SK-N-MC (cell line): Measurements from ENCODE around the gene ARHGAP24.
"Not testable (repeated sequence)": the region's sequence is repeated elsewhere in the genome, so short reads cannot be mapped to it uniquely, and the experiment has no call there.

Experiments
- DNase-seq: peaks from one replicate; pipeline ENCODE4 v3.0.0-alpha.2; 2011; ENCODE audit warnings: low read depth, low spot score
- H3K27ac ChIP-seq: fragments of 200-600 bp; sonication (generic); 2 replicates; pipeline ENCODE4 v1.5.1; 2016; ENCODE audit warnings: mixed run types
- H3K36me3 ChIP-seq: fragments of 200-600 bp; sonication (generic); 2 replicates; pipeline ENCODE4 v1.6.1; 2017; ENCODE audit warnings: antibody characterized with exemption, low read length, mixed read lengths; ENCODE audit not compliant: insufficient read depth
- H3K4me3 ChIP-seq: fragments of 200-600 bp; sonication (generic); 2 replicates; pipeline ENCODE4 v1.5.1; 2016
- H3K9ac ChIP-seq: fragments of 200-600 bp; sonication (generic); 2 replicates; pipeline ENCODE4 v1.8.0; 2017; ENCODE audit warnings: mixed run types, mixed read lengths; ENCODE audit not compliant: insufficient read length
- H3K9me3 ChIP-seq: fragments of 200-600 bp; sonication (generic); 2 replicates; pipeline ENCODE4 v1.6.1; 2017; ENCODE audit warnings: low read depth, mild to moderate bottlenecking, antibody characterized with exemption, low read length, moderate library complexity, mixed read lengths
- EZH2 ChIP-seq: fragments of 200-600 bp; sonication (generic); IDR thresholded peaks from one replicate; pipeline ENCODE4 v1.6.1; 2017; ENCODE audit warnings: antibody characterized with exemption
- FOXP2 ChIP-seq: optimal IDR thresholded peaks from 2 replicates; pipeline ENCODE3; 2011; ENCODE audit warnings: mild to moderate bottlenecking, moderate library complexity; ENCODE audit not compliant: insufficient read depth; ENCODE audit errors: extremely low read length, control extremely low read depth
- POLR2AphosphoS5 ChIP-seq: IDR thresholded peaks from 2 replicates; pipeline ENCODE4 v1.6.1; 2012; ENCODE audit warnings: mild to moderate bottlenecking, low read depth, low read length, borderline replicate concordance

The ARHGAP24 gene

GRCh38 chr4:85842540-85842939 is 367.6 kb downstream of the ARHGAP24 start:
- no peaks in the 10 kb centered on the region for H3K9me3 ChIP-seq
- no peak overlapping the region for H3K9ac ChIP-seq
- no peak overlapping the region for H3K27ac ChIP-seq
- DNase-seq, result no peak
- TF ChIP-seq EZH2, result no peak
- TF ChIP-seq FOXP2, result no peak
- TF ChIP-seq POLR2AphosphoS5, result no peak
- no peaks in the 10 kb centered on the region for H3K36me3 ChIP-seq
- no peak overlapping the region for H3K4me3 ChIP-seq

GRCh38 chr4:85853740-85854139 is 378.8 kb downstream of the ARHGAP24 start:
- not testable (repeated sequence) for DNase-seq, H3K4me3 ChIP-seq, H3K36me3 ChIP-seq, H3K9ac ChIP-seq, H3K9me3 ChIP-seq, H3K27ac ChIP-seq

DNA sequence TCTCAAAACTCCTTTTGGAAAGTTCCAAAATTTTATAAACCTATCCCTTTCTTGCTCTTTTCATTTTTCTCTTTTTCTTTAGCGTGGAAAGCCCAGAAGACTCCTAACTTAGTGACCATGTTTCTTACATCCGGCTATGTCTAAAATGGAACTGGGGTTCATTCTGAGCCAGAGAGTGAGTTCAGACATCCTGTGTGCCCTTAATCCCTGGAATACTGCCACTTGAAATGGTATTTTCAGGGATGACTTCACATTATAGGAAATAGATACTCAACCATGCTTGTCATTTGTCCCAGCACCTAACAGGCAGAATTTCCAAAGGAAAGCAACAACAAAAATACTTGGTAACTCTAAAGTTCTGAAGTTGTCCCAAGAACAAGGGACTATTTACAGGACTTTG is 379.6 kb downstream of the ARHGAP24 start:
- Histone ChIP-seq H3K4me3 (no peak overlapping the region), H3K9ac (no peak overlapping the region), H3K36me3 (no peaks in the 10 kb centered on the region), H3K27ac (no peak overlapping the region), H3K9me3 (no peaks in the 10 kb centered on the region)
- DNase-seq, result no peak
- TF ChIP-seq EZH2 (no peak), POLR2AphosphoS5 (no peak), FOXP2 (no peak)

GRCh38 chr4:85860066-85860740 is 385.3 kb downstream of the ARHGAP24 start:
- no peak for DNase-seq
- Histone ChIP-seq H3K4me3 (no peak overlapping the region), H3K9me3 (no peaks in the 10 kb centered on the region), H3K36me3 (no peaks in the 10 kb centered on the region), H3K27ac (no peak overlapping the region), H3K9ac (no peak overlapping the region)
- TF ChIP-seq FOXP2, result no peak
- no peak for TF ChIP-seq EZH2

GRCh38 chr4:85861064-85861765 is 386.3 kb downstream of the ARHGAP24 start:
- DNase-seq, result no peak
- Histone ChIP-seq H3K9ac (no peak overlapping the region), H3K27ac (no peak overlapping the region), H3K36me3 (no peaks in the 10 kb centered on the region), H3K4me3 (no peak overlapping the region), H3K9me3 (no peaks in the 10 kb centered on the region)
- TF ChIP-seq EZH2 (no peak), POLR2AphosphoS5 (no peak), FOXP2 (no peak)

DNA sequence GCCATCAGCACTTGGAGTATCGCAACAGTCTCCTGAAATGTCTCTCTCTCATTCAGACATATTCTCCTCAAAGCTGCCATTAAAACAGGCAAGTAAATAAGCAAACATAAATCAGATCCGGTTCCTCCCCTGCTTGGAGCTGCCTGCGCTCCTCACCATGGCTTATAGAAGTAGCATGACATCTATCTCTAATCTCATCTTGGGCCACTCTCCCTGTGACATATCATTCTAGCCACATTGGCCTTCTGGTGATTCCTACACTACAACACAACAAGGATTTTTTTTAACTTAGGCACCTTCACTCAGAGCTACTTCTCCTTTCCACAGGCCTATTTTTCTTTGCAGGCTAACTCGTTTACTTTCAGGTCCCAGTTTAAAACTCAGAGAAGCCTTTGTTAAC is 387.9 kb downstream of the ARHGAP24 start:
- no peak for DNase-seq
- Histone ChIP-seq H3K36me3 (no peaks in the 10 kb centered on the region), H3K4me3 (no peak overlapping the region), H3K27ac (no peak overlapping the region), H3K9ac (no peak overlapping the region), H3K9me3 (no peaks in the 10 kb centered on the region)
- TF ChIP-seq EZH2 (no peak), FOXP2 (no peak), POLR2AphosphoS5 (no peak)

DNA sequence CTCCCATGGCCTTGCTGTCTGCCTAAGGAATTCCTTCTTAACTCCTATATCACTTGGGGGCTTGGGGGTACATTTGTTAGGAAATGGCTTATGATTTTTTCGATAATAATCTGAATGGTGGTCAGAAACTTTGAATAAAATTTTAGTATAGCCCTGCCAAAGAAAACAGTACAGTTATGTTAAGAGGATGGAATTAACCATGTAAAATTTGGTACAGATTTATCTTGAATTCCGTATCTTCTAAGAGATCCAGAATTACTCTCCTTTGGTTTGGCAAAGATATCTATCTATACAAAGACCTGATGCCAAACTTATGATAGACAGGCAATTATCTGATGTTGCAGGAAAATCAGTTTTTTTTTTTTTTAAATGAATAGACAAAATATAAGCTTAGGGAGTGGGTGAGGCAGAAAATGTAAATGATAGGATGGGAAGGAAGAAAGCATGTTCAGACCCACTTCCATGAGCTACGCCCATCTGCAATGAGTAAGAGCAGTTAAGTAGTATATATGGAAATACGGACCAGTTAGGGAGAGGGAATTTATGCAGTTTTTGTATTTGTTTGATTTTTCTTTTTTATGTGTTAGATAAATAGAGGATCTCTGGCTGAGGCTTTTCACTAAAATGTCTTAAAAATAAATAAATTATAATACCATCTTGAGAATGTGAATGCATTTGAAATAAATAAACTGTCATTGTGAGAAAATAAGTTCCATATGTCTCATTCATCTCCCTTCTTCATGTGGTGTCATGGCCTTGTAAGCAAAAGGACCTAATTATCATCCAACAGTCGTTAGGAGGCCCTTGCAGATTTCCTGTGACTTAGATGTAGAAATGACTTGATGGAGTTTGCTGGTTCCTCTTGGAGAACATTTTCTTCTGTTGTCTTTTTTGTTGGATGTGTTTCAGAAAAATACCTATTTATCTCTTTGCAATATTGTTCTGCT is 389.6 kb downstream of the ARHGAP24 start:
- no peak for DNase-seq
- H3K27ac ChIP-seq, result no peak overlapping the region
- TF ChIP-seq FOXP2, result no peak
- no peak for TF ChIP-seq POLR2AphosphoS5
- no peak for TF ChIP-seq EZH2

GRCh38 chr4:85865256-85865655 is 390.3 kb downstream of the ARHGAP24 start:
- Histone ChIP-seq H3K36me3 (no peaks in the 10 kb centered on the region), H3K9me3 (no peaks in the 10 kb centered on the region), H3K9ac (no peak overlapping the region), H3K4me3 (no peak overlapping the region), H3K27ac (no peak overlapping the region)
- no peak for TF ChIP-seq FOXP2
- TF ChIP-seq POLR2AphosphoS5, result no peak
- no peak for TF ChIP-seq EZH2
- no peak for DNase-seq

More for the DNA sequence above, 389.6 kb downstream of the ARHGAP24 start:
- Histone ChIP-seq H3K36me3 (no peaks in the 10 kb centered on the region), H3K9ac (no peak overlapping the region), H3K4me3 (no peak overlapping the region), H3K9me3 (no peaks in the 10 kb centered on the region)
